B cell (primary cell): ENCODE results near the gene SPOCK1.

Source experiments
- CTCF ChIP-seq: fragments of 200-600 bp; IDR thresholded peaks from one replicate; pipeline ENCODE4 v1.8.0; 2022; ENCODE audit warnings: antibody characterized with exemption, mild to moderate bottlenecking
- EZH2 ChIP-seq: IDR thresholded peaks from 2 replicates; pipeline ENCODE4 v1.6.1; 2012; ENCODE audit warnings: borderline replicate concordance, low read depth, mild to moderate bottlenecking, moderate library complexity, low read length; ENCODE audit not compliant: insufficient read depth, poor library complexity, severe bottlenecking

GRCh38 chr5:137315109-137315508 is 184.0 kb downstream of the SPOCK1 start:
- no peak for TF ChIP-seq CTCF
- no peak for TF ChIP-seq EZH2
